Activated naive CD4-positive, alpha-beta T cell treated with Interleukin-2 at 50 U/mL for 16 hours (primary cell): ENCODE data around the gene SP3.
"Not testable (repeated sequence)": the region's sequence is repeated elsewhere in the genome, so short reads cannot be mapped to it uniquely, and the experiment has no call there.

Source experiments
- DNase-seq: peaks from one replicate; pipeline ENCODE4 v3.0.0-alpha.2; 2020

Gene SP3

GRCh38 chr2:173940208-173941020 is 24.8 kb downstream of the SP3 start:
- no peak for DNase-seq

GRCh38 chr2:173938700-173939384 is 26.3 kb downstream of the SP3 start:
- DNase-seq: no peak

GRCh38 chr2:173935305-173935704 is 29.9 kb downstream of the SP3 start:
- no peak for DNase-seq

GRCh38 chr2:173934895-173935294 is 30.3 kb downstream of the SP3 start:
- no peak for DNase-seq

GRCh38 chr2:173931751-173932150 is 33.4 kb downstream of the SP3 start:
- no peak for DNase-seq

GRCh38 chr2:173929441-173929840 is 35.7 kb downstream of the SP3 start:
- DNase-seq: no peak

GRCh38 chr2:173926875-173927274 is 38.3 kb downstream of the SP3 start:
- no peak for DNase-seq

- DNase-seq: no peak
These were observed 40.9 kb downstream of the SP3 start for GRCh38 chr2:173924285-173924684.

GRCh38 chr2:173922760-173923159 is 42.4 kb downstream of the SP3 start:
- DNase-seq: no peak

GRCh38 chr2:173922068-173922467 is 43.1 kb downstream of the SP3 start:
- DNase-seq: no peak

GRCh38 chr2:173914055-173914927 is 50.9 kb downstream of the SP3 start:
- no peak for DNase-seq

GRCh38 chr2:173909846-173910245 is 55.3 kb downstream of the SP3 start:
- DNase-seq: no peak

GRCh38 chr2:173906626-173907025 is 58.5 kb downstream of the SP3 start:
- DNase-seq: no peak

- DNase-seq: no peak
These were observed 61.4 kb downstream of the SP3 start for GRCh38 chr2:173903601-173904394.

- no peak for DNase-seq
These were observed 66.2 kb downstream of the SP3 start for GRCh38 chr2:173898996-173899395.

- DNase-seq: no peak
These were observed 67.0 kb downstream of the SP3 start for GRCh38 chr2:173898178-173898668.

- no peak for DNase-seq
These were observed 68.4 kb downstream of the SP3 start for GRCh38 chr2:173896755-173897154.

GRCh38 chr2:173892341-173892740 is 72.8 kb downstream of the SP3 start:
- no peak for DNase-seq

- DNase-seq: no peak
These were observed 73.7 kb downstream of the SP3 start for GRCh38 chr2:173891315-173892037.

GRCh38 chr2:173889464-173889863 is 75.7 kb downstream of the SP3 start:
- DNase-seq: not testable (repeated sequence)

GRCh38 chr2:173886613-173887012 is 78.6 kb downstream of the SP3 start:
- DNase-seq: no peak
